Neutrophil (primary cell): Measurements from ENCODE around the gene SIRPD.
"Not testable (repeated sequence)": the region's sequence is repeated elsewhere in the genome, so short reads cannot be mapped to it uniquely, and the experiment has no call there.

Experiments used
- H3K27ac ChIP-seq: fragments of 200-600 bp; sonication (generic); 2 replicates; pipeline ENCODE4 v1.5.1; 2016; ENCODE audit warnings: mild to moderate bottlenecking, moderate library complexity
- H3K27me3 ChIP-seq: fragments of 200-600 bp; sonication (generic); 2 replicates; pipeline ENCODE4 v1.6.0; 2016; ENCODE audit warnings: mild to moderate bottlenecking
- H3K36me3 ChIP-seq: fragments of 200-600 bp; sonication (generic); 2 replicates; pipeline ENCODE4 v1.5.1; 2017
- H3K4me1 ChIP-seq, 2 experiments: fragments of 200-600 bp in 1 of 2; sonication (generic) in 1 of 2; 1 replicate in 1 of 2; 2 replicates in 1 of 2; pipeline versions ENCODE4 v1.5.1 to v1.6.1; 2013 to 2016; ENCODE audit warnings: low read depth in 1 of 2, low read length in 1 of 2, mild to moderate bottlenecking in 1 of 2, moderate library complexity in 1 of 2; ENCODE audit not compliant: control insufficient read depth in 1 of 2, insufficient read depth in 1 of 2
- H3K4me3 ChIP-seq, 2 experiments: fragments of 200-600 bp in 1 of 2; sonication (generic) in 1 of 2; 1 replicate in 1 of 2; 2 replicates in 1 of 2; pipeline ENCODE4 v1.5.1; 2013 to 2016; ENCODE audit warnings: low read depth in 1 of 2, low read length in 1 of 2, mild to moderate bottlenecking in 1 of 2, moderate library complexity in 1 of 2
- H3K9me3 ChIP-seq: fragments of 200-600 bp; sonication (generic); 2 replicates; pipeline ENCODE4 v1.5.1; 2016
- TF ChIP-seq, protein P1 (sequence below): fragments of 200-600 bp; sonication (generic); IDR thresholded peaks from 2 replicates; pipeline ENCODE4 v1.5.1; 2016; ENCODE audit warnings: antibody characterized with exemption

SIRPD gene

DNA sequence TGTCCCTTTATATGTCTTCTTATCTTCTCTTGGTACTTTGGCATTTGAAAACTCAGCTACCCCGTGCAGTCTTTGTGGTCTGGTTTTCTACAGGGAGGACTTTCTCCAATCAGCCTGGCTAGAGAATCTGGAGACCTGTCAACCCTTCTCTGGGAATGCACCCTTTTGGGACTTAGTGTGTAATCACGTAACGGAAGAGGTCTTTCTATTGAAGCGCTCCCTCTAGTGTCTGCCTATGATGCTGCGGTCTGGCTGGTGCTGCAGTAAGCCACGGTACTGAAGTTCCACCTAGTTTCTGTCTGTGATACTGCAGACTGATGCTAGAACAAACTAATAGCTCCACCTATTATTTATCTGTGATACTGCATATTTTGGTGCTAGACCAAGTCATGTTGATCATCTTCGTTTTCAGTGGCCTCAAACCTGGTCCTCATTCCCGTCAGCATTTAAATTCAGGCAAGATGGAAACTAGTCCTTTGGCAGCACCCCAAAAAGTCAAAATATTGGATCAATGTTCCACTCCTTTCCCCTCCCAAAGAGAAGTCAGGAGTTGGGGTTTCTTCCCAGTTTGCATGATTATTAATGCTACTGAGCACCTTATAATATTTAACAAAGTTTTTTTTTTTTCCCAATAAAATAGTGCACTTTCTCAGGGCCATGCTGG lies 53.8 kb downstream of the SIRPD start:
- Histone ChIP-seq H3K9me3 (no peaks in the 10 kb centered on the region), H3K4me1 (peaks cover 11 to 14% of the 10 kb centered on the region in 2 experiments), H3K27me3 (no peaks in the 10 kb centered on the region), H3K4me3 (no peak overlapping the region), H3K27ac (peak overlapping the region; percentile 54), H3K36me3 (no peaks in the 10 kb centered on the region)
- TF ChIP-seq, protein P1, sequence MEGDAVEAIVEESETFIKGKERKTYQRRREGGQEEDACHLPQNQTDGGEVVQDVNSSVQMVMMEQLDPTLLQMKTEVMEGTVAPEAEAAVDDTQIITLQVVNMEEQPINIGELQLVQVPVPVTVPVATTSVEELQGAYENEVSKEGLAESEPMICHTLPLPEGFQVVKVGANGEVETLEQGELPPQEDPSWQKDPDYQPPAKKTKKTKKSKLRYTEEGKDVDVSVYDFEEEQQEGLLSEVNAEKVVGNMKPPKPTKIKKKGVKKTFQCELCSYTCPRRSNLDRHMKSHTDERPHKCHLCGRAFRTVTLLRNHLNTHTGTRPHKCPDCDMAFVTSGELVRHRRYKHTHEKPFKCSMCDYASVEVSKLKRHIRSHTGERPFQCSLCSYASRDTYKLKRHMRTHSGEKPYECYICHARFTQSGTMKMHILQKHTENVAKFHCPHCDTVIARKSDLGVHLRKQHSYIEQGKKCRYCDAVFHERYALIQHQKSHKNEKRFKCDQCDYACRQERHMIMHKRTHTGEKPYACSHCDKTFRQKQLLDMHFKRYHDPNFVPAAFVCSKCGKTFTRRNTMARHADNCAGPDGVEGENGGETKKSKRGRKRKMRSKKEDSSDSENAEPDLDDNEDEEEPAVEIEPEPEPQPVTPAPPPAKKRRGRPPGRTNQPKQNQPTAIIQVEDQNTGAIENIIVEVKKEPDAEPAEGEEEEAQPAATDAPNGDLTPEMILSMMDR: peak; percentile 100

DNA sequence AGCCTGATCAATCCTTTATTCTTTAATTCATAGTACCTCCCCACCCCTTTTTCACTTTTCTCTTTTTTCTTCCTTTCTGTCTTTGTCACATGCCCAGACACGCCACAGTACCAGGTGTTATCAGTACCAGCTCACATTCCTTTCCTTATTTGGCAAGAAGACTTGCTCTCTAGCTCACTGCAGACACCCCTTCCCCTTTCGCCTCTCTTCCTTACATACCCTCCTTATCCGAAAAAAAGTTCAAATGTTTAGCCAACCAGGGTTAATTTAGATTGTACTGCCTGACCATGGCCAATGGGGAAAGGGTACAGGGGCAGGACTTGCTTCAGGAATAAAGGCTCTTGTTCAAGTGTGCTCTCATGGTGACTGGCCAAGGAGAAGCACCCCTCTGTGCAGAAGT lies 57.0 kb downstream of the SIRPD start:
- Histone ChIP-seq H3K36me3 (no peaks in the 10 kb centered on the region), H3K9me3 (no peaks in the 10 kb centered on the region), H3K27ac (no peak overlapping the region), H3K4me3 (no peak overlapping the region), H3K4me1 (peaks cover 12 to 15% of the 10 kb centered on the region in 2 experiments), H3K27me3 (no peaks in the 10 kb centered on the region)
- TF ChIP-seq, protein P1: no peak

DNA sequence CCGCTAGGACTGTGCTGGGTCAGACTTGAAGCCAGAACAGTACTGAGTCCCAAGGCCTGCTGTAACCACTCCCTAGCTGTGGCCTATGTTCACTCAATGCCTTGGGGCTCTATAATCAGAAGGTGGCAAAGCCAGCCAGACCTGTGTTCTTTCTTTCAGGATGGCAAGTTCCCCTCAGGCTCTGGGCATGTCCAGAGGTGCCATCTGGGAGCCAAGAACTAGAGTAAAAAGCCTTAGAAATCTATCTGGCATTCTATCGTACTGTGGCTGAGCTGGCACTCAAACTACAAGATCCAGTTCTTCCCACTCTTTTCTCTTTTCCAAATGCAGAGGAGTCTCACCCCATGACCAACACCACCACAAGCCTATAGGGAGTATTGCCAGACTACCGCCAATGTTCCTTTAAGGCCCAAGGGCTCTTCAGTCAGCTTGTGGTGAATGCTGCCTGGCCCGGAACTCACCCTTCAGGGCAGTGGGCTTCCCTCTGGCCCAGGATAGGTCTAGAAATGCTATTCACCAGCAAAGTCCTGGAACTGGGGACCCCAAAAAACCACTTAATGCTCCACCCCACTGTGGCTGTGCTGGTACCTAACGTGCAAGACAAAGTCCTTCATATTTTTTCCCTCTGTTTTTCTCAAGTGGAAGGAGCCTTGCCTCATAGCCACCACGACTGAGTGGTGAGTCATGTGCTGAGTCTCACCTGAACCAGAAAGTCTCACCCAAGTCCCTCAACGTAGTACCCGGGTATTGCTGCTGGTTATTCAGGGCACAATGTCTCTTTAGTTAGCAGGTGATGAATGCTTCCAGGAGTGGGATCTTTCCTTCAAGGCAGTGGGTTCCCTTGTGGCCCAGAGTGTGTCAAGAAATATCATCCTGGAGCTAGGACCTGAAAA lies 57.7 kb downstream of the SIRPD start:
- Histone ChIP-seq H3K9me3 (no peaks in the 10 kb centered on the region), H3K27ac (no peak overlapping the region), H3K36me3 (no peaks in the 10 kb centered on the region), H3K4me3 (no peak overlapping the region), H3K27me3 (no peaks in the 10 kb centered on the region), H3K4me1 (peaks cover 19 to 22% of the 10 kb centered on the region in 2 experiments)
- TF ChIP-seq, protein P1: no peak

DNA sequence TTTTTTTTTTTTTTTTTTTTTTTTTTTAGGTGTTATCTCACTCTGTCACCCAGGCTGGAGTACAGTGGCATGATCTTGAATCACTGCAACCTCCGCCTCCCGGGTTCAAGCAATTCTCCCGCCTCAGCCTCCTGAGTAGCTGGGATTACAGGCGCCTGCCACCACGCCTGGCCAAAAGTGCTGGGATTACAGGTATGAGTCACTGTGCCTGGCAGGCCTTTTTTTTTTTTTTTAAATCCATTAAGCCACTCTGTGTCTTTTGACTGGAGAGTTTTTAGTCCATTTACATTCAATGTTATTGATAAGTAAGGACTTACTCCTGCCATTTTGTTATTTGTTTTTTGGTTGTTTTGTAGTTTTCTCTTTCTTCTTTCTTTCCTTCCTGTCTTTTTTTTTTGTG lies 60.1 kb downstream of the SIRPD start:
- not testable (repeated sequence) for H3K4me3 ChIP-seq, H3K9me3 ChIP-seq, H3K27me3 ChIP-seq, H3K36me3 ChIP-seq, H3K27ac ChIP-seq
- H3K4me1 ChIP-seq: peaks cover 36 to 37% of the 10 kb centered on the region in 2 experiments

DNA sequence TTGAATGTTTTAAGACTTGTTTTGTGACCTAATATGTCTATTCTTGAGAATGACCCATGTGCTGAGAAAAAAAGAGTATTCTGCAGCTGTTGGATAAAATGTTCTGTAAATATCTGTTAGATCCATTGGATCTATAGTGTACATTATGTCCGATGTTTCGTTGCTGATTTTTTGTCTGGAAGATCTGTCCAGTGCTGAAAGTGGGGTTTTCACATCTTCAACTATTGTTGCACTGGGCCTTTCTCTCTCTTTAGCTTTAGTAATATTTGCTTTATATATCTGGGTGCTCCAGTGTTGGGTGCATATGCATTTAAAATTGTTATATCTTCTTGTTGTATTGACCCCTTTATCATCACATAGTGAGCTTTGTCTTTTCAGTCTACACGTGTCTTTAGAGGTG lies 60.6 kb downstream of the SIRPD start:
- TF ChIP-seq, protein P1: no peak
- no peaks in the 10 kb centered on the region for H3K27me3 ChIP-seq
- H3K36me3 ChIP-seq: no peaks in the 10 kb centered on the region

DNA sequence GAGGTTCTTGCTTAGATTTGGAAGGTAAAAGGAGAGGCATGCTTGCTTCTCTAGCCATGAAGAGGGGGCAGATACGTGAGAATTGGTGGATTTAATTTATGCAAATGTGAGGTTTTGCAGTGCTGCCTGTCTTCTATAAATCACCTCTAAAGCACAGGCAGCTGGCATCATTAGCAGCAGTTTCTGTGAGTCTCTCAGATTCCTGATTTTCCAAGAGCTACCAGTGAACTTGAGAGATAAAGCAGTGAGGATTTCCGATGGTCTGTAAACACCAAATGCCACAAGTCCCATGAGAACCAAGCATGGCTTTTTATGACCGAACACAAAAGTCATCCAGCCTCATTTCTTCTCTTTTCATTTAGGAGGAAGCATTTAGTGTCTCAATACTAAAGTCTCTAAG lies 63.1 kb downstream of the SIRPD start:
- H3K27ac ChIP-seq: peak overlapping the region; percentile 67
- H3K4me1 ChIP-seq: peaks cover 46 to 60% of the 10 kb centered on the region in 2 experiments
- no peaks in the 10 kb centered on the region for H3K27me3 ChIP-seq
- H3K4me3 ChIP-seq: no peak overlapping the region
- TF ChIP-seq, protein P1: no peak
- no peaks in the 10 kb centered on the region for H3K9me3 ChIP-seq
- no peaks in the 10 kb centered on the region for H3K36me3 ChIP-seq

More for the DNA sequence above, 60.6 kb downstream of the SIRPD start:
- Histone ChIP-seq H3K4me1 (peaks cover 41 to 42% of the 10 kb centered on the region in 2 experiments), H3K4me3 (no peak overlapping the region), H3K9me3 (no peaks in the 10 kb centered on the region), H3K27ac (no peak overlapping the region)
